ENCODE data around the gene EML4. TPM values are rescaled to one million over a fixed set of nuclear protein-coding genes. Genes with fewer than 3 reads are reported as not detected.

Gene EML4
- total and polyA plus RNA-seq, 10 of the 15 experiments (the other 5 are each of a cell fraction or from before 2014, with no cell fraction given): 23.1 to 91.3 (median 77.4) TPM

GRCh38 chr2:42245396-42245795 lies 76.2 kb downstream of the EML4 start:
- Histone ChIP-seq H4K20me1 (ENCODE audit: control insufficient read depth, insufficient read depth) (no peaks in the 10 kb centered on the region), H3K27me3 (replicated peaks in 1 of 2; ENCODE audit: control insufficient read depth in 2 of 2, insufficient read depth in 2 of 2, low read length in 1 of 2) (no peaks in the 10 kb centered on the region), H3K27ac (ENCODE audit: control insufficient read depth, insufficient read depth) (no peak overlapping the region), H3K9me3 (replicated peaks; ENCODE audit: control insufficient read depth, insufficient read depth, low read length) (no peaks in the 10 kb centered on the region), H3K4me1 (ENCODE audit: control insufficient read depth, insufficient read depth, low read length) (no peaks in the 10 kb centered on the region), H3K9ac (ENCODE audit: control insufficient read depth, insufficient read depth, low read length) (no peak overlapping the region), H3K4me2 (ENCODE audit: control insufficient read depth, insufficient read depth) (no peak overlapping the region), H3K79me2 (ENCODE audit: control insufficient read depth, insufficient read depth, low read length) (peaks cover 8% of the 10 kb centered on the region), H3K36me3 (ENCODE audit: control insufficient read depth in 2 of 2, insufficient read depth in 2 of 2, low read length in 1 of 2) (peaks cover 3 to 12% of the 10 kb centered on the region in 2 experiments), H2AFZ (ENCODE audit: control insufficient read depth, low read depth, low read length) (no peak overlapping the region), H3K4me3 (no peak overlapping the region)
- SMC1A ChIA-PET (ENCODE audit: uncharacterized antibody, unreplicated experiment): interaction anchor here (1.7 to 2.2 kb wide), 2 partner anchors 11 kb away, joined by 4 read pairs; no protein-coding TSS in a partner anchor
- no peak for FAIRE-seq
- CTCF ChIA-PET: interaction anchor here (0.5 to 12.3 kb wide), 3 partner anchors 70 to 151 kb away, joined by 3 to 186 read pairs (median 5); no protein-coding TSS in a partner anchor
- BruUV-seq (replicated peaks): no TSS peak
- no peak for DNase-seq (ENCODE audit: low read depth, low spot score)
- TF ChIP-seq MYC (IDR thresholded peaks at IDR 0.05; ENCODE audit: insufficient read depth, insufficient read length, insufficient replicate concordance, low read length, severe bottlenecking) (no peak), ZNF207 (IDR thresholded peaks at IDR 0.05; ENCODE audit: borderline replicate concordance) (no peak), SIX5 (IDR thresholded peaks at IDR 0.05; ENCODE audit: low read depth, low read length, severe bottlenecking) (no peak), SPI1 (IDR thresholded peaks at IDR 0.05; ENCODE audit: borderline replicate concordance, insufficient read depth, low read depth, low read length) (no peak), EP300 (IDR thresholded peaks at IDR 0.05; ENCODE audit: borderline replicate concordance in 1 of 2, control insufficient read depth in 1 of 2, low read depth in 2 of 2, low read length in 2 of 2) (no peak)
- RAD21 ChIA-PET (ENCODE audit: unreplicated experiment): interaction anchor here (1.2 kb wide), 1 partner anchor 158 kb away, joined by 3 read pairs; no protein-coding TSS in a partner anchor
- 97% methylated on average over 4 of the region's 4 CpGs for WGBS (ENCODE audit: insufficient coverage, insufficient replicate concordance, low lambda C conversion rate, missing lambda C conversion rate)
- POLR2A ChIA-PET: interaction anchor here (0.6 kb wide), 1 partner anchor 50 kb away, joined by 3 read pairs; no protein-coding TSS in a partner anchor
- intact Hi-C loops (cut with micrococcal nuclease; ENCODE audit: unreplicated experiment): loop anchor here (10.0 kb wide), 1 partner anchor 381 kb away; no protein-coding TSS in a partner anchor
- ATAC-seq: no peak
- in situ Hi-C loops (cut with MboI): no loop called here

- WGBS (ENCODE audit: insufficient coverage, insufficient replicate concordance, low lambda C conversion rate, missing lambda C conversion rate): 94% methylated on average over 1 of the region's 1 CpG
- no TSS peak for BruUV-seq (replicated peaks)
- no peaks in the 10 kb centered on the region for H3K9me3 ChIP-seq (replicated peaks; ENCODE audit: control insufficient read depth, insufficient read depth, low read length)
- no peak overlapping the region for H3K27ac ChIP-seq (ENCODE audit: control insufficient read depth, insufficient read depth)
- H3K27me3 ChIP-seq (replicated peaks in 1 of 2; ENCODE audit: control insufficient read depth in 2 of 2, insufficient read depth in 2 of 2, low read length in 1 of 2): no peaks in the 10 kb centered on the region
- ChIA-PET POLR2A (no interaction called here), CTCF (interaction anchor here (0.7 to 1.2 kb wide), 3 partner anchors 80 to 159 kb away, joined by 3 read pairs; no protein-coding TSS in a partner anchor), SMC1A (ENCODE audit: uncharacterized antibody, unreplicated experiment) (interaction anchor here (0.6 to 1.0 kb wide), 2 partner anchors 8 to 23 kb away, joined by 3 read pairs; no protein-coding TSS in a partner anchor), RAD21 (ENCODE audit: unreplicated experiment) (interaction anchor here (0.7 kb wide), 1 partner anchor 50 kb away, joined by 3 read pairs; no protein-coding TSS in a partner anchor)
- H3K79me2 ChIP-seq (ENCODE audit: control insufficient read depth, insufficient read depth, low read length): peaks cover 8% of the 10 kb centered on the region
- no peaks in the 10 kb centered on the region for H3K4me1 ChIP-seq (ENCODE audit: control insufficient read depth, insufficient read depth, low read length)
- no peaks in the 10 kb centered on the region for H4K20me1 ChIP-seq (ENCODE audit: control insufficient read depth, insufficient read depth)
- H3K9ac ChIP-seq (ENCODE audit: control insufficient read depth, insufficient read depth, low read length): no peak overlapping the region
- FAIRE-seq: no peak
- no peak for ATAC-seq
- peaks cover 4 to 11% of the 10 kb centered on the region in 2 experiments for H3K36me3 ChIP-seq (ENCODE audit: control insufficient read depth in 2 of 2, insufficient read depth in 2 of 2, low read length in 1 of 2)
- no peak overlapping the region for H3K4me2 ChIP-seq (ENCODE audit: control insufficient read depth, insufficient read depth)
- DNase-seq (ENCODE audit: low read depth, low spot score): no peak
- in situ Hi-C loops (cut with MboI) (no loop called here), intact Hi-C loops (cut with micrococcal nuclease; ENCODE audit: unreplicated experiment) (loop anchor here (10.0 kb wide), 1 partner anchor 382 kb away; no protein-coding TSS in a partner anchor)
- no peak overlapping the region for H3K4me3 ChIP-seq
- H2AFZ ChIP-seq (ENCODE audit: control insufficient read depth, low read depth, low read length): no peak overlapping the region
- TF ChIP-seq STAT3 (IDR thresholded peaks at IDR 0.05; ENCODE audit: low read depth, low read length) (no peak), CEBPB (IDR thresholded peaks at IDR 0.05; ENCODE audit: borderline replicate concordance in 1 of 2, low read depth in 2 of 2, low read length in 2 of 2) (no peak), JUNB (IDR thresholded peaks at IDR 0.05) (no peak), SP1 (IDR thresholded peaks at IDR 0.05; ENCODE audit: low read depth, low read length) (no peak), ESRRA (IDR thresholded peaks at IDR 0.05; ENCODE audit: low read length) (no peak), NFIC (IDR thresholded peaks at IDR 0.05; ENCODE audit: low read depth, low read length) (no peak), SMAD1 (IDR thresholded peaks at IDR 0.05; ENCODE audit: low read depth, partially characterized antibody) (no peak), NRF1 (conservative IDR thresholded peaks at IDR 0.05; ENCODE audit: low read depth, low read length) (no peak), BCLAF1 (IDR thresholded peaks at IDR 0.05) (no peak), TCF12 (IDR thresholded peaks at IDR 0.05; ENCODE audit: low read depth, low read length) (no peak)
These were observed 77.4 kb downstream of the EML4 start for GRCh38 chr2:42246562-42246961.
